Skeletal muscle tissue (tissue), 4 donors: ENCODE data around the gene PTMS. TPM values are rescaled to one million over a fixed set of nuclear protein-coding genes. Genes with fewer than 3 reads are reported as not detected.
A peak's percentile ranks its signal among the peaks of the same experiment; 100 is the strongest.

Source experiments
- H3K27ac ChIP-seq: one replicate; pipeline ENCODE4 v1.7.0; 2013; ENCODE audit warnings: mild to moderate bottlenecking, low read depth, low read length, inconsistent platforms
- H3K27me3 ChIP-seq, 3 donors: one replicate each; pipeline ENCODE4 v1.7.0; 2013; ENCODE audit warnings: low read length in 3 of 3; ENCODE audit not compliant: control insufficient read depth in 3 of 3, insufficient read depth in 3 of 3
- H3K36me3 ChIP-seq, 3 donors: one replicate each; pipeline ENCODE4 v1.7.0; 2013; ENCODE audit warnings: low read length in 3 of 3; ENCODE audit not compliant: control insufficient read depth in 3 of 3, insufficient read depth in 3 of 3
- H3K4me1 ChIP-seq, 3 donors: one replicate each; pipeline ENCODE4 v1.7.0; 2013; ENCODE audit warnings: low read length in 3 of 3, mild to moderate bottlenecking in 3 of 3; ENCODE audit not compliant: control insufficient read depth in 3 of 3, insufficient read depth in 3 of 3
- H3K4me3 ChIP-seq, 3 donors: one replicate each; pipeline ENCODE4 v1.7.0; 2013; ENCODE audit warnings: low read length in 3 of 3
- H3K9ac ChIP-seq, 3 donors: one replicate each; pipeline ENCODE4 v1.7.0; 2013; ENCODE audit warnings: low read length in 3 of 3, mild to moderate bottlenecking in 3 of 3, moderate library complexity in 2 of 3, low read depth in 1 of 3
- H3K9me3 ChIP-seq, 3 donors: one replicate each; pipeline ENCODE4 v1.7.0; 2013; ENCODE audit warnings: low read length in 3 of 3; ENCODE audit not compliant: control insufficient read depth in 3 of 3
- total RNA-seq: library from RNA; depleted of rRNA; stranded (reverse); fragments of >200 nt; gene quantifications from one replicate; pipeline ENCODE4 v1.2.3, GENCODE V29; 2014
- donor health status: Osteomylitis.

The PTMS gene
- total RNA-seq, 1 donor from 2014 or later = 40.2 TPM

GRCh38 chr12:6784296-6784695 lies 18.1 kb downstream of the PTMS start:
- Histone ChIP-seq H3K27ac (no peak overlapping the region), H3K27me3 (no peaks in the 10 kb centered on the region), H3K36me3 (no peaks in the 10 kb centered on the region), H3K4me3 (no peak overlapping the region), H3K9me3 (no peaks in the 10 kb centered on the region), H3K4me1 (peaks cover 0 to 3% (median under 1%) of the 10 kb centered on the region in 3 donors), H3K9ac (no peak overlapping the region)

GRCh38 chr12:6784761-6785160 lies 18.6 kb downstream of the PTMS start:
- Histone ChIP-seq H3K27me3 (no peaks in the 10 kb centered on the region), H3K4me3 (no peak overlapping the region), H3K27ac (no peak overlapping the region), H3K36me3 (no peaks in the 10 kb centered on the region), H3K9ac (no peak overlapping the region), H3K4me1 (peaks cover 0 to 3% (median 0%) of the 10 kb centered on the region in 3 donors), H3K9me3 (no peaks in the 10 kb centered on the region)

- Histone ChIP-seq H3K4me3 (no peak overlapping the region), H3K4me1 (peaks cover 0 to 3% (median 0%) of the 10 kb centered on the region in 3 donors), H3K27me3 (no peaks in the 10 kb centered on the region), H3K27ac (no peak overlapping the region), H3K9me3 (no peaks in the 10 kb centered on the region), H3K36me3 (no peaks in the 10 kb centered on the region), H3K9ac (no peak overlapping the region)
Observed at GRCh38 chr12:6786416-6787094, 20.4 kb downstream of the PTMS start.

- Histone ChIP-seq H3K4me3 (no peak overlapping the region), H3K27ac (no peak overlapping the region), H3K36me3 (no peaks in the 10 kb centered on the region)
Observed at GRCh38 chr12:6787309-6787708, 21.1 kb downstream of the PTMS start.

GRCh38 chr12:6788972-6789924 lies 23.1 kb downstream of the PTMS start, which contains the start of gene CD4:
Gene CD4, plus strand, starts transcription at chr12:6789528. Its CDS starts 10,611 bp downstream, at chr12:6800139.
- no peak within 1 kb of the TSS for H3K9ac ChIP-seq
- peak within 1 kb of the TSS; percentile 11 to 54 (median 13) for H3K4me3 ChIP-seq
- no peaks in the 10 kb centered on the region for H3K9me3 ChIP-seq
- H3K4me1 ChIP-seq = peaks cover 0 to 3% (median 2%) of the 10 kb centered on the region in 3 donors
- H3K27ac ChIP-seq = peak within 1 kb of the TSS; percentile 68
- H3K36me3 ChIP-seq = no peaks in the 10 kb centered on the region
- H3K27me3 ChIP-seq = peaks cover 0 to 5% (median 3%) of the 10 kb centered on the region in 3 donors

More at GRCh38 chr12:6787309-6787708, 21.1 kb downstream of the PTMS start:
- Histone ChIP-seq H3K27me3 (no peaks in the 10 kb centered on the region), H3K9me3 (no peaks in the 10 kb centered on the region), H3K4me1 (peaks cover 0 to 3% (median 0%) of the 10 kb centered on the region in 3 donors), H3K9ac (no peak overlapping the region)

GRCh38 chr12:6790496-6791150 lies 24.5 kb downstream of the PTMS start:
- no peak overlapping the region for H3K27ac ChIP-seq
- H3K4me1 ChIP-seq = peaks cover 0 to 3% (median 2%) of the 10 kb centered on the region in 3 donors
- H3K27me3 ChIP-seq = peaks cover 0 to 7% (median 3%) of the 10 kb centered on the region in 3 donors
- H3K9ac ChIP-seq = no peak overlapping the region
- peak overlapping the region in 1 of 3 donors; percentile 54 for H3K4me3 ChIP-seq
- no peaks in the 10 kb centered on the region for H3K36me3 ChIP-seq
- no peaks in the 10 kb centered on the region for H3K9me3 ChIP-seq

GRCh38 chr12:6791931-6792520 lies 25.9 kb downstream of the PTMS start:
- Histone ChIP-seq H3K9ac (no peak overlapping the region), H3K4me3 (no peak overlapping the region), H3K27ac (peak overlapping the region; percentile 36)

GRCh38 chr12:6792522-6793201 lies 26.5 kb downstream of the PTMS start:
- peaks cover 0 to 3% (median 2%) of the 10 kb centered on the region in 3 donors for H3K4me1 ChIP-seq
- H3K36me3 ChIP-seq = no peaks in the 10 kb centered on the region
- H3K9me3 ChIP-seq = no peaks in the 10 kb centered on the region
- peaks cover 3 to 9% (median 6%) of the 10 kb centered on the region in 3 donors for H3K27me3 ChIP-seq
- H3K4me3 ChIP-seq = no peak overlapping the region
- no peak overlapping the region for H3K9ac ChIP-seq
- peak overlapping the region; percentile 36 for H3K27ac ChIP-seq

More at GRCh38 chr12:6791931-6792520, 25.9 kb downstream of the PTMS start:
- Histone ChIP-seq H3K4me1 (peaks cover 0 to 3% (median 2%) of the 10 kb centered on the region in 3 donors), H3K36me3 (no peaks in the 10 kb centered on the region), H3K9me3 (no peaks in the 10 kb centered on the region), H3K27me3 (peaks cover 3 to 9% (median 6%) of the 10 kb centered on the region in 3 donors)

GRCh38 chr12:6795088-6795487 lies 28.9 kb downstream of the PTMS start:
- no peak overlapping the region for H3K4me3 ChIP-seq

More at GRCh38 chr12:6795088-6795487, 28.9 kb downstream of the PTMS start:
- Histone ChIP-seq H3K27ac (no peak overlapping the region), H3K9me3 (no peaks in the 10 kb centered on the region), H3K9ac (no peak overlapping the region), H3K27me3 (peaks cover 3 to 9% (median 6%) of the 10 kb centered on the region in 3 donors), H3K36me3 (no peaks in the 10 kb centered on the region), H3K4me1 (peaks cover 0 to 2% (median 0%) of the 10 kb centered on the region in 3 donors)
